Hypothalamus (tissue), 51 donors: ENCODE results near the gene LRP11.
"Not testable (repeated sequence)": the region's sequence is repeated elsewhere in the genome, so short reads cannot be mapped to it uniquely, and the experiment has no call there.

Experiments
- DNase-seq, 51 donors: peaks; one replicate each; lab custom pipeline; 2025; lab: John Stamatoyannopoulos, UW

Gene LRP11

DNA sequence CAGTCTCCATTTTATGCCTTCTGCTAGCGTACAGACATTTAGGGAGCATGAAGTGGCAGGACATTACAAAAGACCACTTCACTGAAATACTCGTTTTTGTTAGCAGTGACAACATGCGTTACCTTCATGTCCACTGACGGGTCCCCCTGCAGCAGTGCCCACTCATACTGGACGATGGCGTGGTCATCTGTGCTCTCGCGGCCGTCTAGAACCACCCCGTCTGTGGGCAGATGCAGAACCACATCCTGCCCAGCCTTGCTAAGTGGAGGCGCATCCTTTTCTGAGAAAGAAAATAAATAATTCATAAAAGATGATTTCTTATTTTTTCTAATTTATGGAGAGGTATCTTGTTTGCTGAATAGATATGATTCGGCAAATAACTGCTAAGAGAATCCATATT lies 11.3 kb downstream of the LRP11 start:
- no peak for DNase-seq

DNA sequence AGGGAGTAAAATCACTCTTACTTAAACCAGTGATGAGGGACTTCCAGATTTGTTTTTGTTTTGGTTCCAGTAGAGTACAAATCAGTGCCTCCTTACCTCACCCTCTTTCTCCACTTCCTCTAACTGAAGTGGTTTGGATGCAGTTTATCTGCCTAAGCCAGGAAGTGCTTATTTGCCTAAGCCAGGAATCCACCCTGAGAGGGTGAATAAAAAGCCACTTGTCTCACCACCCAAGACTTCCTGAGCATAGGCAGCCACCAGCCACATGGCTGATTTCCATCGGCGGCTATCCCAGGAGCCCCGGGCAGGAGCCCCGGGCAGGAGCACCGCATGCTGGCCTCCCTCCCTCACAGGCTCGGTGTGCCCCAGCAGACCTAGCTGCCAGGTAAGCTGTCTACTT lies 12.0 kb downstream of the LRP11 start:
- no peak for DNase-seq

DNA sequence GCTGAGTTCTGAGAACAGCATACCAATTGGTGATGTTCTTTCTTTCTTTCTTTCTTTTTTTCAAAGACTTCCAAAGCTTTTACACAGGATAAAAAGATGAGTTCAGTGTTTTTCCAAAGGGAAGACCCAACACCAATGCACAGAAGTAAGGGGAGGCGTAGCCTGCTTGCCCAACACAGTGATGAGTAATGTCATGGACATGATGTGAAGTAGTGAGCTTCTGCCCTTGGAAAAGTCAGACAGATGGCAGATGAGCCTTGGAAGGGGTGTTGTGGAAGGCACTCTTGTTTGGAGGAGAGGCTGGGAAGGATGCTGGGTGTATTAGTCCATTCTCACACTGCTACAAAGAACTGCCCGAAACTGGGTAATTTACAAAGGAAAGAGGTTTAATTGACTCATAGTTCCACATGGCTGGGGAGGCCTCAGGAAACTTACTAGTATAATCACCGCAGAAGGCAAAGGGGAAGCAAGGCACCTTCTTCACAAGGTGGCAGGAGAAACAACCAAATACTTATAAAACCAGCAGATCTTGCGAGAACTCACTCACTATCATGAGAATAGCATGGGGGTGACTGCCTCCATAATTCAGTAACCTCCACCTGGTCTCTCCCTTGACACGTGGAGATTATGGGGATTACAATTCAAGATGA lies 12.6 kb downstream of the LRP11 start:
- no peak for DNase-seq

DNA sequence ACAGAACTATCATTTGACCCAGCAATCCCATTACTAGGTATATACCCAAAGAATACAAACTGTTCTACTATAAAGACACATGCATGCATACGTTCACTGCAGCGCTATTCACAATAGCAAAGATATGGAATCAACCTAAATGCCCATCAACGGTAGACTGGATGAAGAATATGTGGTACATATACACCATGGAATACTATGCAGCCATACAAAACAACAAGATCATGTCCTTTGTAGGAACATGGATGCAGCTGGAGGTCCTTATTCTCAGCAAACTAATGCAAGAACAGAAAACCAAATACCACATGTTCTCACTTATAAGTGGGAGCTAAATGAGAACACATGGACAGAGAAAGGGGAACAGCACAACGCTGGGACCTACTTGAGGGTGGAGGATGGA lies 15.8 kb downstream of the LRP11 start:
- not testable (repeated sequence) for DNase-seq

DNA sequence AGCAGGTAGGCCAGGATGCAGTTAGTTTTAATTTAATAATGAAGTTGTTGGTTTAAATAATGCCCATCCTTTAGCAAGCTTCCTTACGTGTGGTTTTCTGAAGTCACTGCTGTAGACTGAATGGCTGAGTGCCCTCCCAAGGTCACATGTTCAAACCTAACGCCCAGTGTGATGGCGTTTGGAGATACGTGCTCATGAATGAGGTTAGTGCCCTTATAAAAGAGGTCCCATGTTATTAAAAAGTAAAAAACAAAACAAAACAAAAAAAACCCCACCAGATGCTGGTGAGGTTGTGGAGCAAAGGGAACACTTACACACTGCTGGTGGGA lies 16.3 kb downstream of the LRP11 start:
- DNase-seq = no peak

DNA sequence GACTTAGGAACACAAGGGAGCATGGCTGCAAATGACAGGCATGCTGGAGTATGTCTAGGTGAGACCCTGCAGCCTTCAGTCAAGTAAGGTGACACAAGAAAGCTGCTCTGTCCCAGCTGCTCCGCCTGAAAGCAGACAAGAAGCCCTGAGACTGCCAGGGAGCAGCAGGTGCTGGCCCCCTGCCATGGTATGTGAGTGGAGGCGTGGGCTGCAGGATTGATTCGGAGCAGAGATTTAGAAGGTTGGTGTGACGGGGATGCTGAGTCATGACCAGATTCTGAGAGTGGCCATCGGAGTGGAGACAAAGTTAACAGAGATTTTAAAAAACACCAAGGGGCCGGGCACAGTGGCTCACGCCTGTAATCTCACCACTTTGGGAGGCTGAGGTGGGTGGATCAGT lies 17.8 kb downstream of the LRP11 start:
- DNase-seq = peak in 3 of 51 donors; percentile 10 to 34 (median 12)

GRCh38 chr6:149845549-149845948 lies 18.6 kb downstream of the LRP11 start:
- no peak for DNase-seq

DNA sequence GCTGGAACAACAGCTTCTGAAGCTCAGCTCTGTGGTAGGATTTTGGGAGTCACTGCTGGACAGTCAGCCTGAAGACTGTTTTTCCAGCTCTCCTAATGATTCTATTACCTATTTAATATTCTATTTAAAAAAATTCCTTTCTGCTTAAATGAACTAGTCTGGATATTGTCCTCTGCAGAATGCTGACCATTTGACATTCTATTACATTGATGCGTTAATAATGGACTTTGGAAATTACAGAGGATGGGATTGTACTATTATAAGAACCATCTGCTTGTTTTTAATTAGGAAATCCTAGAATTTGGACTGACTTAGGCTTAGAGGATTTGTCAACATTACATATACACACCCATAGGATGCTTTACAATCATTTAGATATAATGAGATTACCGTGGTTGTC lies 19.7 kb downstream of the LRP11 start:
- no peak for DNase-seq

DNA sequence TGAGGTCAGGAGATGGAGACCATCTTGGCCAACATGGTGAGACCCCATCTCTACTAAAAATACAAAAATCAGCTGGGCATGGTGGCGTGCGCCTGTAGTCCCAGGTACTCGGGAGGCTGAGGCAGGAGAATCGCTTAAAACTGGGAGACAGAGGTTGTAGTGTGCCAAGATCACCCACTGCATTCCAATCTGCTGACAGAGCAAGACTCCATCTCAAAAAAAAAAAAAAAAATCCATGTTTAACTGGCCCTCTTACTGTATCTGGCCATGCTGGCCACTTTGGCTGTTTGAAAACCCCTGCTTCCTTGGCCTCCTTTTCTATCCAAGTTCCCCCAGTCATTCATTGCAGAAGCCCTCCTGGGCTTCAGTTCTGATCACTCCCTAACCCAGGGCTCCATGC lies 20.1 kb downstream of the LRP11 start:
- not testable (repeated sequence) for DNase-seq

DNA sequence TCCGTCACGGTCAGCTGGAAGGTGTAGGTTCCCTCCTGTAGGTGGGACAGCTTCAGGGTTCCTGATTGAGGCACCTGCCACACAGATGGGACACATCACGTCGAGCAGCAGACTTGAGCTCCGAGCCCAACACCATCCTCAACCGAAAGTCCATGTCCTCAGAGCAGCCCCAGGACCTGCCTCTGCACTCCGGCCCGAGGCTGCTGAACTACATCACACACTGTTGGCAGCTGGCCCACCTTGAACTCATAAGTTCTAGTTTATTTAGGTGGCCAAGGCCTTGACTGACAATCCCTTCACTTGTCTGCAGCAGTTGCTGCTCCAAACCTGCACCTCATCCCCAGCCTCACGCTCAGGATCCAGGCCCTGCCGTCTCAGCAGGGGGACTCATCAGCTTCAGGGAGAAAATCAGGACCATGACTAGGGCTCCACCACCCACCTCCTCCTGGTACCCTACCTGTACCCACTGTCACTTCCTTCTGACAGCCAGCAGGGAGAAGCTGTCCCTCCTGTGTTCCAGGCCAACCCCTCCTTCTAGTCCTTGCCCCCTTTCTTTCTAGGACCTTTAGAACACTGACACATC lies 21.0 kb downstream of the LRP11 start:
- DNase-seq = no peak

- DNase-seq = no peak
These were observed 21.8 kb downstream of the LRP11 start for GRCh38 chr6:149842331-149842730.

GRCh38 chr6:149840345-149841075 lies 23.6 kb downstream of the LRP11 start:
- DNase-seq = peak in 27 of 51 donors; percentile 1 to 52 (median 30)

- DNase-seq = peak in 33 of 51 donors; percentile 3 to 81 (median 36)
These were observed 29.4 kb downstream of the LRP11 start for GRCh38 chr6:149834513-149835481.

- DNase-seq = no peak
These were observed 30.5 kb downstream of the LRP11 start for GRCh38 chr6:149833651-149834050.

DNA sequence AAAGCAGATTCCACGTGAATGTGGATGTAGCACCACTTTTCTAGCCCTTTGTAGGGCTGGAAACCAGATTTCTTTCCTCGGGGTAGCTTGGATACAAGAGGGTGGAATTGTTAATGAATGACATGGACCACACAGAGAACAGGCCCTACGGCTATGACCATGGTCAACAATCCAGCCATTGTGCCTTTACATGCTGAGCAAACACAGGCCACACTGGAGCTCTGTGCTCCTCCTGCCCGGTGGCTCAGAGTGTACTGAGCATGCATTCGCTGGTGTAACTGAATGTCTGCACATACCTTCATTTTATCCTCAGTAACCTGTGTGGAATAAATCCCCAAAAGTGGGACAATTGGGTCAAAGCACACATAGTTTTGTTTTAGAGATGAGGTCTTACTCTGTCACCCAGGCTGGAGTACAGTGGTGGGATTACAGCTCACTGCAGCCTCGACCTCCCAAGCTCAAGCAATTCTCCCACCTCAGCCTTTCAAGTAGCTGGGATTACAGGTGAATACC lies 32.8 kb downstream of the LRP11 start:
- peak in 34 of 51 donors; percentile 4 to 80 (median 42) for DNase-seq

DNA sequence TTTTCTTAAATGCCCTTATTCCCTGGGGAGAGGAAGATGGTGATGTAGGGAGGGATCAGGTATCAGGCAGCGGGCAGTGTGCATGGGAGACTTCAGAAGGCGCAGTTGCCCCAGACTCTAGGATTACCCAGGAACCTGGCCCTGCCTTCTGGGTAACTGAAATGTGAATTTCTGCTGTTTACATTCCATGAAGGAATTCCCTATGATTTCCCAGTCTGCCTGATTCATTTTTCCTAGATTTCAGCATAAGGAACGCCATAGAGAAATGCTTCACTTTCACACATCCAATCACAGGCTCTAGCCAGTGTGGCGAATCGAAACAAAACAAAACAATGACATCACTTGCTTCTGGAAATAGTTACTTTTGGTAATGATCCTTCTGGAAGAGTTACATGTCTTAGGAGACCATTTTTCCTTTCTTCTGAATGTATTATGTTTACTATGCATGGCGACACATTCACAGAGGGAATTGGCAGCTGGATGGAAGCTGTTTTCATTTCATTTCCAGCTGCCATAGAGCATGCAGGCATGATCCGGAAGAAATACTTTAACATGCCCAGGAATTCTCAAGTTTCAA lies 33.3 kb downstream of the LRP11 start:
- peak in 2 of 51 donors; percentile 53 to 69 for DNase-seq

DNA sequence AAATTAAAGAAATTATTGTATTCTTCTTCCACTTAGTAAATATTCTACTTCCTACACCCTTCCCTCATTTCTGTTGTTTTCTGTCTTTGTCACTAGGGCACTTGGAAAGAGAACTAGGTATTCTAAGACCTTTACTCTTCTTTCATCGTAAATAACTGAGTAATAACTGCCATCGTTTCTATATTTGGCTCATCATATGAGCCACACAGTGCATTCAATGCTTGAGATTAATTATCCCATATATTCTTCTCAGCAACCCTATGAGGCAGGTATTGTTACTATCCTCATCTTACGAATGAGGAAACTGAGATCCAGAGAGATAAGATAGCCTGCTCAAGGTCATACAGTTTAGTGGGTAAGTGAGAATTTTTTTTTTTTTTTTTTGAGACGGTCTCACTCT lies 38.9 kb downstream of the LRP11 start:
- no peak for DNase-seq

- no peak for DNase-seq
These were observed 41.1 kb downstream of the LRP11 start for GRCh38 chr6:149823013-149823412.

GRCh38 chr6:149821492-149821891 lies 42.7 kb downstream of the LRP11 start:
- no peak for DNase-seq

GRCh38 chr6:149820506-149820905 lies 43.7 kb downstream of the LRP11 start:
- DNase-seq = no peak
